PC-9 (cell line): Measurements from ENCODE around the gene NLGN1.

Experiments
- CTCF ChIP-seq: fragments of 200-600 bp; sonication (generic); conservative IDR thresholded peaks from 2 replicates; pipeline ENCODE4 v1.6.1; 2017; ENCODE audit warnings: mixed run types, antibody characterized with exemption, mild to moderate bottlenecking, moderate library complexity
- EZH2 ChIP-seq: fragments of 200-600 bp; sonication (generic); IDR thresholded peaks from 2 replicates; pipeline ENCODE4 v1.8.0; 2017; ENCODE audit warnings: antibody characterized with exemption, low read depth

GRCh38 chr3:173748105-173748504, 350.6 kb downstream of the NLGN1 start:
- TF ChIP-seq EZH2 (no peak), CTCF (no peak)
